ENCODE data around the gene CTNNA2.

Gene CTNNA2

DNA sequence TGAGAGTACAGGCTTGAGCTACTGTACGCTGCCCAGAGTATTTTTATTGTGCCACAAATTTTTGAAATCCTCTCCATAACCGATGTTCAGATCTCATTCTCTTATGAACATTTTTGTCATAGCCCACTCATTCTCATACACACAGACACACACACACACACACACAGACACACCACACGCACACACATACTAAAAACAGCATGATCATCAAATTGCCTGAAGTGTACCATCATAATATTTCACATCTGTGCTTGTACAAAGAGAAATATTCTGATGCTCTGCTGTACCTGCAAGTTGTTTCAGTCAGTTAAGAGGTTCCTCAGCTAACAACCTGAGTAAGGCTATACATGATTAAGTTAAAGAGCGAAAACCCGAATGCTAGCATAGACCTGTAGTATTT, 696.6 kb downstream of the CTNNA2 start:
- no peak for ATAC-seq
- TF ChIP-seq PPARA (CRISPR knock-in tag; IDR thresholded peaks at IDR 0.05; ENCODE audit: borderline replicate concordance) (no peak), ISL1 (CRISPR knock-in tag; IDR thresholded peaks at IDR 0.05) (no peak), ARNTL (CRISPR knock-in tag; IDR thresholded peaks at IDR 0.05; ENCODE audit: borderline replicate concordance, low read depth) (no peak), BACH2 (CRISPR knock-in tag; IDR thresholded peaks at IDR 0.05; ENCODE audit: borderline replicate concordance) (no peak), TSHZ2 (CRISPR knock-in tag; IDR thresholded peaks at IDR 0.05) (no peak), TOX (CRISPR knock-in tag; IDR thresholded peaks at IDR 0.05; ENCODE audit: borderline replicate concordance) (no peak), ZC3H10 (CRISPR knock-in tag; IDR thresholded peaks at IDR 0.05) (no peak), PATZ1 (CRISPR knock-in tag; IDR thresholded peaks at IDR 0.05; ENCODE audit: borderline replicate concordance) (no peak), CSDC2 (CRISPR knock-in tag; IDR thresholded peaks at IDR 0.05) (no peak), SNAI2 (CRISPR knock-in tag; IDR thresholded peaks at IDR 0.05) (no peak), POU6F1 (CRISPR knock-in tag; IDR thresholded peaks at IDR 0.05; ENCODE audit: borderline replicate concordance, low read depth) (no peak), ZFP30 (CRISPR knock-in tag; IDR thresholded peaks at IDR 0.05) (no peak), ZNF8 (CRISPR knock-in tag; IDR thresholded peaks at IDR 0.05) (no peak), RARB (CRISPR knock-in tag; IDR thresholded peaks at IDR 0.05) (no peak), ZNF565 (CRISPR knock-in tag; conservative IDR thresholded peaks at IDR 0.05; ENCODE audit: low read depth) (no peak)

- no peak for ATAC-seq
- TF ChIP-seq ARNTL (CRISPR knock-in tag; IDR thresholded peaks at IDR 0.05; ENCODE audit: borderline replicate concordance, low read depth): no peak
- TF ChIP-seq SNAI2 (CRISPR knock-in tag; IDR thresholded peaks at IDR 0.05): no peak
- TF ChIP-seq PATZ1 (CRISPR knock-in tag; IDR thresholded peaks at IDR 0.05; ENCODE audit: borderline replicate concordance): no peak
- no peak for TF ChIP-seq ZNF565 (CRISPR knock-in tag; conservative IDR thresholded peaks at IDR 0.05; ENCODE audit: low read depth)
- no peak for TF ChIP-seq ZNF8 (CRISPR knock-in tag; IDR thresholded peaks at IDR 0.05)
- no peak for TF ChIP-seq BACH2 (CRISPR knock-in tag; IDR thresholded peaks at IDR 0.05; ENCODE audit: borderline replicate concordance)
- TF ChIP-seq OSR1 (CRISPR knock-in tag; IDR thresholded peaks at IDR 0.05): no peak
- no peak for TF ChIP-seq POU6F1 (CRISPR knock-in tag; IDR thresholded peaks at IDR 0.05; ENCODE audit: borderline replicate concordance, low read depth)
These were observed 704.6 kb downstream of the CTNNA2 start for GRCh38 chr2:80217446-80217845.

DNA sequence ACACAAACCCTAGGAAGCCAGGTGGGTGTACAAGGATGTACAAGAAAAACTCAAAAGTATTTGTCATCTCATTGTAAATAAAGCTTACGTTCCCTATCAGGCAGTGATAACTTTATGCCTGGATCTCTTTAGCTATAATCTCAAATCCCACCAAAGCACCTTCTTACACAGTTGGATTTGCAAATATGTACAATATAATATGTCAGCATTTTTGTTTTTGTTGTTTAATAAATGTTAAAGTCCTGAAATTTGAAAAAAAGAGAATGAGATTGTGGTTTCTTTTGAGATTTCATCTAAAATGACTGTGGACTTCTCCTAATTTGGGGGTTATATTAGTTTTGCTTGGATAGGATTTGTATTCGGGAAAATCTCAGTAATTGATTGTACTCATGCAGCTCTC, 709.8 kb downstream of the CTNNA2 start:
- TF ChIP-seq RARB (CRISPR knock-in tag; IDR thresholded peaks at IDR 0.05) (no peak), ESRRG (CRISPR knock-in tag; IDR thresholded peaks at IDR 0.05) (no peak), BACH2 (CRISPR knock-in tag; IDR thresholded peaks at IDR 0.05; ENCODE audit: borderline replicate concordance) (no peak), OSR1 (CRISPR knock-in tag; IDR thresholded peaks at IDR 0.05) (no peak), TOX (CRISPR knock-in tag; IDR thresholded peaks at IDR 0.05; ENCODE audit: borderline replicate concordance) (no peak), ZNF70 (CRISPR knock-in tag; IDR thresholded peaks at IDR 0.05) (no peak), SNAI2 (CRISPR knock-in tag; IDR thresholded peaks at IDR 0.05) (no peak), ZC3H10 (CRISPR knock-in tag; IDR thresholded peaks at IDR 0.05) (no peak), TCF4 (CRISPR knock-in tag; IDR thresholded peaks at IDR 0.05; ENCODE audit: borderline replicate concordance) (no peak), ISL1 (CRISPR knock-in tag; IDR thresholded peaks at IDR 0.05) (no peak), CSRNP3 (CRISPR knock-in tag; IDR thresholded peaks at IDR 0.05) (no peak), TSHZ2 (CRISPR knock-in tag; IDR thresholded peaks at IDR 0.05) (no peak), ZFP30 (CRISPR knock-in tag; IDR thresholded peaks at IDR 0.05) (no peak)
- ATAC-seq: no peak
